Esophagus muscularis mucosa (tissue), 4 donors: ENCODE results near the gene PARVB.

ENCODE experiments used
- CTCF ChIP-seq, 3 experiments: fragments of 200-600 bp in 2 of 3; fragments of 450-650 bp in 1 of 3; sonication (generic) in 2 of 3; IDR thresholded peaks; one replicate each; pipeline ENCODE4 v1.5.1; 2017 to 2019; ENCODE audit warnings: antibody characterized with exemption in 3 of 3, mild to moderate bottlenecking in 2 of 3, moderate library complexity in 1 of 3
- EP300 ChIP-seq: sonication (generic); formaldehyde crosslinking; IDR thresholded peaks from one replicate; pipeline ENCODE4 v1.6.1; 2017; ENCODE audit warnings: antibody characterized with exemption
- POLR2A ChIP-seq: fragments of 450-650 bp; IDR thresholded peaks from one replicate; pipeline ENCODE4 v1.6.1; 2017; ENCODE audit warnings: antibody characterized with exemption, moderate library complexity, mild to moderate bottlenecking, low read depth
- POLR2AphosphoS5 ChIP-seq, 2 donors: sonication (generic); formaldehyde crosslinking; IDR thresholded peaks; one replicate each; pipeline ENCODE4 v1.6.1; 2017; ENCODE audit warnings: antibody characterized with exemption in 2 of 2

- TF ChIP-seq POLR2A (no peak), CTCF (IDR thresholded peaks at IDR 0.05) (no peak), EP300 (no peak), POLR2AphosphoS5 (IDR thresholded peaks at IDR 0.05) (no peak)
Observed at GRCh38 chr22:44155115-44155514, 131.0 kb downstream of the PARVB start.
